Measurements from ENCODE around the gene BPTF.
"Not testable (repeated sequence)": the region's sequence is repeated elsewhere in the genome, so short reads cannot be mapped to it uniquely, and the experiment has no call there.

Gene BPTF

DNA sequence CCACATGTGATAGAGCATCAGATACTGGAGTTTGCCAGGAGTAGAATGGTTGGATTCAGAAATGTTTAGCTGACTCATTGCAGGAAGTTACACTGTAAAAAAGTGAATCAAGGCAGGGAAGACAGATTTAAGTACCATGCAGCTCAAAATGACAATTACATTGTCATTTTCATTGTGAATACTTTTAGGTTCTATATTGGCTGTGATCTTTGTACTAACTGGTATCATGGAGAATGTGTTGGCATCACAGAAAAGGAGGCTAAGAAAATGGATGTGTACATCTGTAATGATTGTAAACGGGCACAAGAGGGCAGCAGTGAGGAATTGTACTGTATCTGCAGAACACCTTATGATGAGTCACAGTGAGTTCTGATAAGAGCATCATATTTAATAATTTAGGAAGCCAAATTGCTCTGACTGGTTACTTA lies 137.9 kb downstream of the BPTF start:
- DNase-seq = peak in 38 of 56 donors; percentile 2 to 85 (median 36)

DNA sequence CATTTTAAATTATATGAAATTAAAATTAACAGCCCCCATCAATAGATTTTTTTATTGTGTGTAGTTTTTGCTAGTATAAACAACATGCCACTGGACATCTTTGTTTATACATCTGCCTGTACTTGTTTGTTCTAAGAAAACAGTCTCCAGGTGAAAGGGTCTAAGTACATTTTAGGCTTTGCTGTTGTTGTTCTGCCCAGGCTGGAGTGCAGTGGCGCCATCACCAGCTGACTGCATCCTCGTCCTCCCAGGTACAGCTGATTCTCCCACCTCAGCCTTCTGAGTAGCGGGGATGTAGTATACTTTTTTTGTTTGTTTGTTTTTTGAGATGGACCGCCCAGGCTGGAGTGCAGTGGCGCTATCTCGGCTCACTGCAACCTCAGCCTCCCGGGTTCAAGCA lies 145.5 kb downstream of the BPTF start:
- no peak for DNase-seq

DNA sequence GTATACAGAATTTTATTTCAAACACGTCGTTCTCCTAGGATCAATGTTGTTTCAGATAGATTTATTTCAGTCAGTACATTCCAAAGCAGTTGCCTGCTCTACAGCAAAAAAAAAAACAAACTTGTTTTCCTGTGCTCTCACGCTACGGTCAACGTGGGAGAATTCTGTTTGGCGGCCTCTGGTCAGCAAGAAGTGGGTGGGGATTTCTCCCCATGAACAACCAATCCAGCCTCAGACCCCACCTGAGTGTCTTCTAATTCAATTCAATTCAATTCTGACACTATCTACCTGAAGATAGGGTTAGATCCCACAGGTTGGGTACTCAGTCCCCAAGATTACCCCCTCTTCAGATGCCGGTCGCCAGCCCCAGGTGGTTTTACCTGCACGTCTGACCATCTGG lies 148.9 kb downstream of the BPTF start:
- DNase-seq = no peak

DNA sequence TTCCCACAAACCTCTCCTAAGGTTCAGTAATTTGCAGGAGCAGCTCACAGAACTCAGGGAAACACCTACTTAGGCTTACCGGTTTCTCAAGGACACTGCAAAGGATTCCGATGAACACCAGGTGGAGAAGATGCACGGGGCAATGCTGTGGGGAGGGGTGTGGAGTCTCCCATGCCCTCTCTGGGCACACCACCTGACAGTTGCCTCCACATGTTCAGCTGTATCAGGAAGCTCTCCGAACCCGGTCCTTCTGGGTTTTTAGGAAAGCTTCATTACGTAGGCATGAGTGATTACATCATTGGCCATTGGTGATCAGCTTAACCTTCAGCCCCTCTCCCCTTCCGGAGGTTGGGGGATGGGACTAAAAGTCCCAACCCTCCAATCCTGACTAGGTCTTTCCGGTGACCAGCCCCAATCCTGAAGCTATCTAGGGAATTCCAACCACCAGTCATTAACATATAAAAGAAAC lies 149.3 kb downstream of the BPTF start:
- DNase-seq = no peak

DNA sequence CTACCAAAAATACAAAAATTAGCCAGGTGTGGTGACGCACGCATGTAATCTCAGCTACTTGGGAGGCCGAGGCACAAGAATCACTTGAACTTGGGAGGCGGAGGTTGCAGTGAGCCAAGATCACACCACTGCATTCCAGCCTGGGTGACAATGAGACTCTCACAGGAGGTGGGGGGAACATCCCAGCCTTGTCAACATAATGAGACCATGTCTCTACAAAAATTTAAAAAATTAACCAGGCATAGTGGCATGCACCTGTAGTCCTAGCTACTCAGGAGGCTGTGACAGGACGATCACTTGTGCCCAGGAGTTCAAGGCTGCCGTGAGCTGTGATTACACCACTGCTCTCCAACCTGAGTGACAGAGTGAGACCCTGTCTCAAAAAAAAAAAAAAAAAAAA lies 151.0 kb downstream of the BPTF start:
- not testable (repeated sequence) for DNase-seq

DNA sequence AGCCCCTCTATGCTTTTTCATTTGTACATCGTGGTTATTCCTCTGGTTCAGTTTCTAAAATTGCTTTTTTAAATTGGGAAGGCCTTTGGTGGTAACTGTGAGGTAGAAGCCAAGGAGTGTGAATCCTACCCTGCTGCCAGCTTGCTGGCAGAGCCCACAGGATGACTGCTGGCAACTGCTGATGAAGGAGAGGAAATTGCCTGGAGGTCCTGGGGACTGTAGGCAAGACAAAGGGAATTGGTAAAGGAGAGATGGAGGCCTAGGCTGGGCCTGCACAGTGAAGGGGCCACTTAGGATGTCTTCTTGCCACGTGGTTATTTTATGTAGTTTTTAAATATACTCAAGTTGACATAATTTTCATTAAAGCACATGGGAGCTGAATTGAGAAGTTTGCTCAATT lies 155.2 kb downstream of the BPTF start:
- peak in 1 of 56 donors; percentile 4 for DNase-seq

DNA sequence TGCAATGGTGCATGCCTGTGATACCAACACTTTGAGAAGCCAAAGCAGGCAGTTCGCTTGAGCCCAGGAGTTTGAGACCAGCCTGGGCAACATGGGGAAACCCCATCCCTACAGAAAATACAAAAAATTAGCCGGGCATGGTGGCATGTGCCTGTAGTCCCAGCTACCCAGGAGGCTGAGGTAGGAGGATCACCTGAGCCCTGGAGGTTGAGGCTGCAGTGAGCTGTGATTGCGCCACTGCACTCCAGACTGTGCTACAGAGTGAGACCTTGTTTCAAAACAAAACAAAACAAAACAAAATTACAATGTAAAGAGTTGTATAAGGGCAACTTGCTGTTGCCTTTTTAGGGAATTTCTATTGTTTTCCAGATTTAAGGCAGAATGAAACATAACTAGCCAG lies 155.6 kb downstream of the BPTF start:
- DNase-seq = not testable (repeated sequence)

DNA sequence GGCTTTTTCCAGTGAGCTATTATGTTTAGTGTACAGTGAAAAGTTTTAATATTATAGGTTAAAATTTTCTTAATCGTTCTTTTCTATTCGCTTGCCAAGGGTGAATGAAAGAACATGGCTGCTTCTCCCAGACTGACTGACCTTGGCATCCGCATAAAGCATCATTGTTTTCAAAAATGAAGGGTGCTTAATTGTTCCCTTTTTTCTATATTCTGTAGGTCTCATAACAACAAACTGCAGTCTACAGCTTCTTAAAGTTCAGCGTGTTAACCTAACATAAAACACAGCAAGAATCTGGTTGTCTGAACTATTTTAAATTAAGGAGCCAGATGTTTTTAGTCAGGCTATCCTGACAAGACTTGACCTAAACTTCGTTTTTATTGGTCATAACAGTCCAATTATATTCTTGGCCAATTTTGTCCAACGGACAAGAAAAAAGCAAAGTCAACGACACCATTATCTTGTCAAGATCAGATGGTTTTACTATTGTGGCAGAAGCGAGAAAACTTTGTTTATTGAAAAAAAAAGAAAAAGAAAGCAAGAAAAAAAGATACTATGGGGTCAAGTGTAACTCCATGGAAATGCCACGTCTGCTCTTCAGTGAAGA lies 156.8 kb downstream of the BPTF start:
- DNase-seq = no peak

DNA sequence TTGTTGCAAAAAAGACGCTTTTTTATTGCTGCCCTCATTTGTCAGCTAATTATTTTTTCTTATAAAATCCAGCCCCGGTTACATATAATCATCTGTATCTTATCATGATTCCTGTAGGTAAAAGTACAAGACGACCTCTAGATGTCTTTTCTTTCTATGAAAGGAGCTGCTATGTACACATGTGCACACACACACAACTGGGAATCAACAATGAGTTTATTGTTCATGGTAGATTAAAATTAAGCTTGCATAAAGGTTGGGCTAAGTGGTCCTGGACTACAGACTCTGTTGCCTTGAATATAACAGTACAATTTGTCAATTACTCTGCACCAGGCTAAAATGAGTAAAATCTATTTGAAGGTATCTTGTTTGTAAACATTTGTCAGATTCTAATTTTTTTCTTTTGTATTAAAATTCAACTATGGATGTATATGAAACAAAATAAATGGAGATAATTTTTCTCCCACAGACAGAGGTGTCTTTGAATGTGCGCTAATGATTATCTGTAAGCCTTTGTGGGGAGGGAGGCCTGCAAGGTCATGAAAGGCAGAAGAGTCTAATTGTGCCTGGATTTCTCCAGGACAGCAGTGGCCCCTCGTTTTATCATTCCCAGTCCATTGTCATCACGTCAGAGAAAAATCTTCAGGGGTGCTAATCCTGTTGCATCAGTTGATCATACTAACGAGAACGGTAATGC lies 157.5 kb downstream of the BPTF start:
- DNase-seq = no peak

DNA sequence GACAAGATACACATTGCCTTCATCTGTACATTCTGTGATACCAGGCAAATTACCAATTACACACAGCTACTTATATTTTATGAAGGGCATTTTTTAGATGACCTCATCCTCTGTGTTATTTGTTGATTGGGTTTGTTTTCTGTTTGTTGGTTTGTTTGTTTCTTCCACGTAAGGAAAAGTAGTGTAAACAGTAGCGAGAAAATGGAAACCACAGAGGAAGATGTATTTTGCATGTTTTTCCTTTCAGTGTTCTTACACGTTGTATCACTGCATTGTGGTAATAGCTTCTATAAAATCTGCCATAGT lies 158.0 kb downstream of the BPTF start:
- no peak for DNase-seq

DNA sequence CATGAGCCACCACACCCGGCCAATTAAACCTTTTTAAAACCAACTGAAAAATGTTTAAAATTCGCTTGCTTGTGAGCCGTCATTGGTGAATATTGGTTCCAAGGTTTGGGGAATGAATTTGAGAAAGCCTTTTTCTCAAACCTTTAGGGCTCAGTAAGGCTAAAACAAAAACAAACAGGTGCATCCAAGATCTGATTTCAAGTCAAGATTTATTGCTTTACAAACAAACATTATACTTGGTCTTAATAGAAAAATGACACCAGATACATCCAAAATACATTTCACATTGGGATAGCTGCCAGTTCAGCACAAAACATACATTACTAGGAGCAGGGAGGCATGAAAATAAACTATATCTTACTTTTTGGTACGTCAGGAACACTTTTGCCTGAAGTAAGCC lies 165.6 kb downstream of the BPTF start:
- no peak for DNase-seq

DNA sequence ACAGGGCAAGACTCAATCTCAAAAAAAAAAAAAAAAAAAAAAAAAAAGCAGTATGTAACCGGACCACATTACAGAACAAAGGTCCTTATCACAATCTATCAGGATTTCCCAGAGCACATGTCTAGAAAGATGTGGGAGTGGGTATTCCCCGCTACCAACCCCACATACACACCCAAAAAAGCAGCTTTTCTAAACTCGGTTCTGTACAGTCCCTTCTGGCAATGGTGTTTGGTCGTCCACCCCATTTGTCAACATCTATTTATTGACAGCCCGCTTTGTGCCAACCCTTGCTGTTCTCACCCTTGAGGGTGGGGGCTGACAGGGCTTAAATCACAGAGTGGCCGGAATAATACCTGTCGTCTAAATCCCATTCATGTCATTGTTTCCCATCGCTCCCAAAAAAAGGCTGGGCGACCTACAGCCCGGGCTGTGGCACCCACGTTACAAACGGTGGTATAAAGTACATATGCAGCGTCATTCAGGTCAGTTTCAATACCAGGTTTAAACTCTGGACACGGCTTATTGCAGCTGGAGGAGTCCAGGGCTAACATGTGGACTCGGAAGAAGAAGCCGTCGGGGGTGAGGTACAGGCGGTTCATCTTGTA lies 167.3 kb downstream of the BPTF start:
- DNase-seq = peak in 2 of 56 donors; percentile 33 to 36

DNA sequence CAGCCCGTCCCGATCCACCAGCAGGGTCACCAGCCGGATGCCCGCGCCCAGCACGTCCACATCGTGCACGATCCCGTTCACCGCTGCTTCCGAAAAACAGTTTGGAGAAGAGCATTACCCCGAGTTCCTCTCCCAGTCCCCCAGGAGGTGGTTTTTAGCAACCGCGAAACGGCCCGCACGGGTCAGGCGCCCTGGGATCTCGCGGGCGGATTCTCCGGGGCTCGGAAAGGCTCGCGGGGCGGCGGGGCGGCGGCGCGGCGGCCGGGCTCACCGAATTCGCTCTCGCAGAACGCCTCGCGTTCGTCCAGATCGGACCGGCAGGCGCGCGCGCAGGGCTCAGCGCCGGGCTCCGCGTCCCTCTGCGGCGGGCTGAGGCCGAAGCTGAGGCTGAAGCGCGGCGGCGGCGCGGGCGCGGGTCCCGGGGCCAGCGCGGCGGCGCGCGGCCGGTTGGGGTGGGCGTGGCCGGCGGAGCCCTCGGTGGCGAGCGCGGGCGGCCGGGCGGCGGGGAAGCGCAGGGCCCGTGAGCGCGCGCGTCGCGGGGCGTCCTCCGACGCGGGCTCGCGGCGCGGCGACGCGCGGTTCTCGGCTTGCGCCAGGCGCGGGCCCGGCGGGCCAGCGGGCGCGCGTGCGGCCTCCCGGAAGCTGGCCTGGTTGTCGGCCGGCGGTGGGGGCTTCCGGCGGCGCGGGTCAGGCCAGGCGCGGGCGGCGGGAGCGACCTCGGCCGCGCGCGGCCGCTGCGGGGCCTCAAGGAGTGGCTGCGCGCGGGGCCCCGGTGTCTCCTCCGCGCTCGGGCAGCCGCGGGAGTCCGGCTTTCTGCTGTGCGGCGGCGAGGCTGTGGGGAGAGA lies 168.1 kb downstream of the BPTF start:
- peak in 53 of 56 donors; percentile 29 to 89 (median 70) for DNase-seq

DNA sequence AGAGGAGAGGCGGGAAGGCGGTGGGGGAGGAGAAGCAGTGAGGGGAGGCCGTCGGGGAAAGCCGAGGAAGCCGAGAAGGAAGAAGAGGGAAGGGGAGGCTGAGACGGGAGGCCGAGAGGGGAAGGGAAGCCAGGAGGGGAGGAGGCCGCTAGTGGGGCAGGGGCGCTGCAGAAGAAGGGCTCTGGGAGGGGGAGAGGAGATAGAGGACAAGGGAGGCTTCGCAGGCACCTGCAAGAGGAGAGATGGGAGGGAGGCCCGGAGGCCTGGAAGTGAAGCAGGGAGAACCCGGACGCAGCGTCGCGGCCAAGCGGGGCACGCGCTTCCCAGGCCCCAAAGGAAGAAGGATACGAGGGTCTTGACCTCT lies 168.7 kb downstream of the BPTF start:
- DNase-seq = peak in 2 of 56 donors; percentile 45 to 52

DNA sequence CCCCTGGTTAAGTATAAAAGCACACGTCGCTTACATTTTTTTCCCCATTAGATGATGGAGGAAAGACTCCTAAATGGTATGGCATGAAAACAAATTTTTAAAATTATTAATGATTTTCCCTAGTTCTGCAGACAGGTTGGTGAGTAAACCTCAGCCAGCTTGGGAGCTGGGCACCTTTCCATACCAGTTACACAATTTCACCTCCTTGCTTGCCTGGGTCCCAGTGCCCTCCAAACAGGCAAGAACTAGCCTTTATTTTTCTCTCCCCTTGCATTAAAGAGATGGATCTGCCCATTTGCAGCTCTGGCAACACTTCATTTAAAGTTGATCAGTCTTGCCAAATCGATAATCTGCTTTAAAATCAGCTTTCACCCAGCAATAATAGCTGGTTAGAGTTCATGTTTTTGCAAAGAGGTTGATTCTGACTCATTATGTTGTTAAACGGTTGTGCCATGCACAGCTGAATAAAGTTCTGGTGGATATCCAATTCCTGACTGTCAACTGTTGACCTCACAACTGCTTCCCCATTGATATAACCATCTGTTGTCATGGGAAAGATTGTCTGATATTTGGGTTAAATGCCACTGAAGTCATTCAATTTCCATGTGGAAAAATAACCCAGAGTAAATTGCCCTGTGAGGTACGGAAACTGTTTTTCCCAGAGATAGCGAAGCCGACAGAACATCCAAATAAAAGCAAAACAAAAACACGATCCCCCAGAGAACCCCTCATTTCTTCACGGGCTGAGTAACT lies 169.7 kb downstream of the BPTF start:
- peak in 3 of 56 donors; percentile 11 to 25 (median 18) for DNase-seq

DNA sequence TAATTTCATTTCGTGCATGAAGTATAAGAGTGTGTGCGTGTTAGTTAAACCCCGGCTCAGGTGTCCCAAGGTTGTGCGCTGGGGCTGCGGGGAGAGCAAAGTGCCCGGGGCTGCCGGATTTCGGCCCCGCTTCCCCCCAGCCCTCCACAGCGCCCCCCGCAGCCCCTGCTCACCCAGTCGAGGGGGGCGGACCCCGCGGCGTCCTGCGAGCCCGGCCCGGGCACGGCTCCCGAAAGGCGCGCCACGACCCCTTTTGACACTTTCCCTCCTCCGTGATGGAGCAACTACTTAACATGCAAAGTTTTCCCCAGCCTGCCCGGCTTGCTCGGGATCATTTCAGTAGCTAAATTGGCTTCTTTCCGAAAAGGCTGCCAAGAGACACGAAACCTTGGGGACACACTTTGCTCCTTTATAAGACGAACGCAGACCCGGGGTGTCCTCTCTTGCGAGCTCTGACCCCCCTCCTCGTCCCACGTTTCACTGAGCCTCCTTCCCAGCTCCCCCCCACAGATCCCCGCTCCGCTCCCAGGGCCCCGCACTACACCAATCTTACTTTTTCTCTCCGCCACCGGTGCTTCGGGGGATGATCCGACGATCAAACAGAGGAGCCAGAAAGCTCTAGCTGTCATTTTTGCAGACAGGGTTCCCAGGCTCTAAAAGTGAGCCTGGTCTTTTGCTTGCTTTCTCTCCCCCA lies 170.4 kb downstream of the BPTF start:
- DNase-seq = peak in 34 of 56 donors; percentile 6 to 57 (median 27)

DNA sequence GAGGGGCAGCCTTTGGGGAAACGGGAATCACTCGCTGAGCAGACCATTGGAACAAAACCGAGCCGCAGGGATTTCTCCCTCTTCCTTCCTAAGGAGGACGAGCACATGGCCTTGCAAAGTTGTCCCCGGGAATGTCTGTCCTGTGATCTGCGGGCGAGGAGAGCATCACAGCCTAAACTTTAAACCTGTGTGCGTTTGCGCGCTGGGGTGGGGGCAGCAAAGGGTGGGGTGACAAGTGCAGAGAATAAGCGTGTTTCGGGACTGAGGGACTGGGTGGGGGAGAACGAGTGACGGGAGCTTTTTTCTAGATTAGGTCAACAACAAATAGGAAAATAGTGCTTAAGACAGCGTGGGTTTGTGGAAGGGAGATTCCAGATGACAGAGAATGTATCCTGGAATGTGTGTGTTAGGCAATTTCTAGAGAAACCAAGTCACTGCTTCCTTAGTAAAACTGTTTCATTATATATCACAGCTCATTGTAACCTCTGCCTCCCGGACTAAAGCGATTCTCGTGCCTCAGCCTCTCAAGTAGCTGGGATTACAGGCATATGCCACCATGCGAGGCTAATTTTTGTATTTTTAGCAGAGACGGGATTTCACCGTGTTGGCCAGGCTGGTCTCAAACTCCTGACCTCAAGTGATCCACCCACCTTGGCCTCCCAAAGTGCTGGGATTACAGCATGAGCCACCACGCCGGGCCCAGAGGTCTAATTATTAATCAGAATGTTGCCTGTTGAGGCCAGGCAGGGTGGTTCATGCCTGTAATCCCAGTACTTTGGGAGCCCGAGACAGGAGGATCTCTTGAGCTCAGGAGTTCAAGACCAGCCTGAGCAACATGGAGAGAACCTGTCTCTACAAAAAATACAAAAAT lies 171.2 kb downstream of the BPTF start, which contains the start of gene C17orf58:
TSS of gene C17orf58 (minus strand) at position 169 of the 871 bp plus-strand sequence. CDS start 271 bp downstream, outside the sequence.
- DNase-seq = peak in 3 of 56 donors; percentile 3 to 16 (median 15)

DNA sequence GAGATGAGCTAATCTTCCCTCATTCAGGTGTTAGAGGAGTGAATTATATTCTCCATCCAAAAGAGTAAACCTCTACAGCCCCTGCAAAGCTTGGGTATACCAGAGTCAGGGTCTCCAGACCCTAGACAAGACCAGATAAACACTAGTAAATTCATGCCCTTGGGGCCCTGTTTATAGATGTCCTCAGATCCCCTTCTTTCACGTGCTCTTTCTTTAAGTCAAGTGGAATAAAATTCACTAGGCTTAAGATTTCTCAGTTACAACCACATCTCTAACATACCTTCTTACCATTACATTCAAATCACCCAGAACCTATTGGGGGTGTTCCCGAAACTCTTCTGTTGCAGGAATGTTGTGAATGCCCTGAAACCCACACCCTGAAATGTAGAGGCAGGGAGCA lies 173.2 kb downstream of the BPTF start:
- no peak for DNase-seq

DNA sequence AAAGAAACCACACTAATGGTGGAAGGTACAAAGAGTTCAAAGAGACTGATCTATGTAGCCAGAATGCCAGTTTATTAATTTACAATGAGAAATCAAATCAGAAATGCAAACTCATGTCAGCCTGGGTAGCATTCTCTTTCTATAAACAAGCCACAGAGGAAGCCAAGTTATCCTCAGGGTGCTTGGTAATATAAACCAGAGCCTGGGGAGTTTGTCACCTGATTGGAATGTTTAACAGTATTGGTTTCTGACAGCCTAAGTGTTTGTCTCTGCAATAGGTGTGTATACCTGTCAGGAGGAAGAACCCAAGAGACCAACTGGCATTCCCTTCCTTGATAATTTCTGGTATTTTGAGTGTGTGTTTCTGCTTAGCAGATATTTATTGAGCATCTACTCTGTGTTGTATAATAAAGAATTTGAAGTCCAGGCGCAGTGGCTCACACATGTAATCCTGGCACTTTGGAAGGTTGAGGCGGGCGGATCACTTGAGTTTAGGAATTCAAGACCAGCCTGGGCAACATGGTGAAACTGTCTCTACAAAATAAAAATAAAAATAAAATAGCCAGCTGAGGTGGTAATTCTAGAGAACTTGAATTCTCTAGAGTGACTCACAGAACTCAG lies 174.1 kb downstream of the BPTF start:
- no peak for DNase-seq

Data from nucleus accumbens (tissue), 56 donors.